EL (cell line): ENCODE measurements around the gene CCL23.
A peak's percentile ranks its signal among the peaks of the same experiment; 100 is the strongest.
"Not testable (repeated sequence)": the region's sequence is repeated elsewhere in the genome, so short reads cannot be mapped to it uniquely, and the experiment has no call there.

Source experiments
- DNase-seq: peaks from one replicate; pipeline ENCODE4 v3.0.0-alpha.2; 2016

CCL23 gene

GRCh38 chr17:36002631-36003030 is 15.1 kb downstream of the CCL23 start:
- DNase-seq = no peak

GRCh38 chr17:36001862-36002603 is 15.7 kb downstream of the CCL23 start:
- DNase-seq = no peak

- no peak for DNase-seq
These were observed 16.5 kb downstream of the CCL23 start, which contains the start of gene CCL15 for GRCh38 chr17:36001110-36001771. TSS of gene CCL15 (minus strand) at chr17:36001553. CDS start at chr17:36001492, 61 bp downstream.

GRCh38 chr17:36000732-36001109 is 17.1 kb downstream of the CCL23 start:
- DNase-seq = no peak

GRCh38 chr17:35998756-35999155 is 19.0 kb downstream of the CCL23 start:
- no peak for DNase-seq

GRCh38 chr17:35998018-35998545 is 19.7 kb downstream of the CCL23 start:
- DNase-seq = no peak

- not testable (repeated sequence) for DNase-seq
These were observed 22.4 kb downstream of the CCL23 start for GRCh38 chr17:35995346-35995745.

- no peak for DNase-seq
These were observed 26.7 kb downstream of the CCL23 start for GRCh38 chr17:35991075-35991474.

GRCh38 chr17:35988164-35988563 is 29.6 kb downstream of the CCL23 start:
- no peak for DNase-seq

GRCh38 chr17:35986643-35987042 is 31.1 kb downstream of the CCL23 start, which contains the start of gene CCL14:
TSS of gene CCL14 (minus strand) at chr17:35986729. CDS start at chr17:35986649, 80 bp downstream.
- no peak for DNase-seq

GRCh38 chr17:35984140-35984539 is 33.6 kb downstream of the CCL23 start:
- DNase-seq = no peak

GRCh38 chr17:35982409-35983191 is 35.2 kb downstream of the CCL23 start:
- no peak for DNase-seq

- DNase-seq = no peak
These were observed 35.9 kb downstream of the CCL23 start for GRCh38 chr17:35981908-35982330.

GRCh38 chr17:35981246-35981645 is 36.5 kb downstream of the CCL23 start, which contains the start of gene CCL16:
TSS of gene CCL16 (minus strand) at chr17:35981497. CDS start at chr17:35981420, 77 bp downstream.
- no peak for DNase-seq

- DNase-seq = no peak
These were observed 39.4 kb downstream of the CCL23 start for GRCh38 chr17:35978346-35978745.

- no peak for DNase-seq
These were observed 40.3 kb downstream of the CCL23 start for GRCh38 chr17:35977509-35977908.

GRCh38 chr17:35973333-35974260 is 44.2 kb downstream of the CCL23 start:
- DNase-seq = peak; percentile 30

GRCh38 chr17:35972945-35973332 is 44.8 kb downstream of the CCL23 start:
- no peak for DNase-seq

GRCh38 chr17:35972535-35972934 is 45.2 kb downstream of the CCL23 start:
- DNase-seq = no peak

- no peak for DNase-seq
These were observed 45.7 kb downstream of the CCL23 start for GRCh38 chr17:35972066-35972465.

- peak; percentile 71 for DNase-seq
These were observed 48.0 kb downstream of the CCL23 start for GRCh38 chr17:35969558-35970380.
